Activated CD4-positive, alpha-beta memory T cell treated with anti-CD3 and anti-CD28 coated beads, Interleukin-2, amount 10 ng/mL, durations not matched to agents 7 days and 5 days (primary cell): ENCODE data around the gene ORM1. TPM values are rescaled to one million over a fixed set of nuclear protein-coding genes. Genes with fewer than 3 reads are reported as not detected.

Experiments used
- CTCF ChIA-PET: fragments of 350-600 bp; sonication (Branson Sonifier 250); formaldehyde crosslinking; loops from one replicate; lab custom pipeline; 2021; ENCODE audit warnings: antibody characterized with exemption, inconsistent platforms; lab: Charles Lee
- POLR2A ChIA-PET: fragments of 350-600 bp; sonication (Branson Sonifier 250); formaldehyde crosslinking; loops from one replicate; lab custom pipeline; 2021; ENCODE audit warnings: antibody characterized with exemption; lab: Charles Lee
- DNase-seq: peaks from one replicate; pipeline ENCODE4 v3.0.0-alpha.2; 2020
- H3K27ac Mint-ChIP-seq: one replicate; pipeline ENCODE4 v1.8.0; 2021; ENCODE audit warnings: mild to moderate bottlenecking, mixed read lengths
- H3K27me3 Mint-ChIP-seq: one replicate; pipeline ENCODE4 v1.8.0; 2021; ENCODE audit warnings: mixed read lengths
- H3K36me3 Mint-ChIP-seq: one replicate; pipeline ENCODE4 v1.8.0; 2021; ENCODE audit warnings: low read depth, mixed read lengths
- H3K4me1 Mint-ChIP-seq: one replicate; pipeline ENCODE4 v1.8.0; 2021; ENCODE audit warnings: mixed read lengths
- H3K4me3 Mint-ChIP-seq: one replicate; pipeline ENCODE4 v1.8.0; 2021; ENCODE audit warnings: mild to moderate bottlenecking, mixed read lengths
- H3K9me3 Mint-ChIP-seq: one replicate; pipeline ENCODE4 v1.8.0; 2021; ENCODE audit warnings: mixed read lengths
- total RNA-seq, 2 experiments: library from RNA; stranded (reverse); gene quantifications; one replicate each; pipeline ENCODE4 v1.2.3, GENCODE V29; 2021

ORM1 gene
- total RNA-seq, 2 experiments from 2014 or later = not detected

DNA sequence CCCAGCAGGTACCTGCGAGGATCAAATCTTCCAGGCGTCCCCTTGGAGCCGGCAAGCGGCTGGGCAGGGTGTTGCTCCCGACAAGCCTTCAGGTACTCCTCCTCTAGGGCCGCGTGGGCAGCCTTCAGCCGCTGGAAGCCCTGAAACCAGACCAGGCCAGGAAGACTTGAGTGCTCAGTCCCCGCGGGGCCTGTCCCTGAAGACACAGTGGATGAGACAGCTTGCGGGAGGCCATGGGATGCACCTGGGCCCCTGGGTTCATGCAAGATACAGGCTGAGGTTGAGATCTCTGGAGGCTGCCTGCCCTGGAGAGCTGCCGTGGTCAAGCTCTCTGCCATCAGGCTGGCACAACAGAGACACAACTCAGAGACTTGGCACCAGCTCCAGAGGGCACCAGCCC, 39.5 kb downstream of the ORM1 start:
- H3K4me1 Mint-ChIP-seq = peaks cover 76% of the 10 kb centered on the region
- H3K9me3 Mint-ChIP-seq = no peaks in the 10 kb centered on the region
- peak overlapping the region; percentile 87 for H3K27ac Mint-ChIP-seq
- DNase-seq = no peak
- POLR2A ChIA-PET = interaction anchor here (0.9 to 17.7 kb wide), 6 partner anchors 9 to 25 kb away, joined by 3 to 633 read pairs (median 13); partner anchors contain the start of gene AKNA
- no peak overlapping the region for H3K4me3 Mint-ChIP-seq
- peaks cover 94% of the 10 kb centered on the region for H3K36me3 Mint-ChIP-seq
- H3K27me3 Mint-ChIP-seq = no peaks in the 10 kb centered on the region
- CTCF ChIA-PET = interaction anchor here (1.0 to 8.0 kb wide), 3 partner anchors 10 to 28 kb away, joined by 3 to 87 read pairs (median 9); partner anchors contain the start of gene AKNA

DNA sequence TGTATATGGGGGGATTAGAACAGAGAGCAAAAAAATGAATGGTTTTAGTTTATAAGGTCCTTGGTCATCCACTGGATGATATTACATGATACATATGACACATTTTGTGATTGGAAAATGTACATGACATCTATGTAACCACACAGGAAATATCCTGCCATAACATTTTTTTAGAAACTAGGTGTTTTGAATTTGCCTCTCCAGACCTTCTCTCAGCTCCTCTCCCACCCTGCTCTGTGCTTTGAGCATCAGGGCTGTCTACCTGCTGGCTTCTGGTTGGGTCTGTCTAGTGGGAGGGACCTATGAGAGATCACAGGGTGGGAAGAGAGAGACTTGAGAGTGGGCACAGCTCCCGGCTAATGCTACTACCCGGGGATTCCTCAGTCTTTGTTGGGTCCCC, 40.5 kb downstream of the ORM1 start:
- H3K27me3 Mint-ChIP-seq = no peaks in the 10 kb centered on the region
- peaks cover 81% of the 10 kb centered on the region for H3K4me1 Mint-ChIP-seq
- H3K4me3 Mint-ChIP-seq = no peak overlapping the region
- H3K36me3 Mint-ChIP-seq = peaks cover 97% of the 10 kb centered on the region
- no peak for DNase-seq
- peak overlapping the region; percentile 87 for H3K27ac Mint-ChIP-seq
- ChIA-PET POLR2A (interaction anchor here (0.9 to 17.7 kb wide), 7 partner anchors 9 to 24 kb away, joined by 3 to 633 read pairs (median 6); partner anchors contain the start of gene AKNA), CTCF (interaction anchor here (1.0 to 8.0 kb wide), 4 partner anchors 10 to 27 kb away, joined by 3 to 87 read pairs (median 6); partner anchors contain the start of gene AKNA)
- no peaks in the 10 kb centered on the region for H3K9me3 Mint-ChIP-seq

DNA sequence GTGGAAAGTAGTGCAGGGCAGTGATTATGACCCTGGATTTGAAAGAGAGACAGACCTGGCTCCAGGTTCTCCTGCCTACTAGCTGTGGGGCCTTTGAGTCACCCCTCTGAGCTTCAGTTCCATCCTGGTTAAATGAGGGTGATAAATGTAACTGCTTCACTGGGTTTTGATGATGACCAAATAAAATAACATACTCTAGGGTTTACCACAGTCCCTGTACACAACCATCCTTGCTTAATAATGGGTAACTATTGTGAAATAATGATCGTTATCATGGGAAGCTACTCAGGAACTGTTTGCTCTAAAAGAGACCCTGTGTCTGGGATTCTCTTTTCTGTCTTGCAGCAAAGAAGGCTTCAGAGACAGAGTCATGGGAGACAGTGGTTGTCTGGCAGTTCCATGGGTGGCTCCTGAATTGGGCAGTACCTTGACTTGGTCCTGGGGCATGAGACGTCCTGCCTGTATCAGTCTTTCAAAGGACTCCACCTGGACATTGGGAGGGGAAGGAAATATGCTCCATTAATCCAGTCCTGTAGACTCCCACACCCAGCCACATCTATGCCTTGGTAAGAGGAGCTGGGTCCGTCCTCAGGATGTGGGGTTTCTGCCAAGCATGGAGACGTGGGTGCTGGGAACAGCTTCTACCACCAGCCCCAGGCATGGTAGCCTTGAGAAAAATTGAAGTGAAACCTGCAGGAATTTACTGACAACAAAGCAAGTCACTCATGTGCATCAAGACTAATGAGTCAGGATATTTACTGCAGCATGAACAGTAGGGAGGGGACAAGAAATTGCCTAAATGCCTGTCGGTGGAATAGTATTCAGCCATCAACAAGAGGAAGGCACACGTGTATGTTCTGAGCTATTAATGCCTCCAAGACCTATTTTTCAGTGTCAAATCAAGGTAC, 41.5 kb downstream of the ORM1 start:
- POLR2A ChIA-PET = interaction anchor here (1.0 to 17.7 kb wide), 8 partner anchors 8 to 23 kb away, joined by 3 to 633 read pairs (median 8); partner anchors contain the start of gene AKNA
- Mint-ChIP-seq H3K36me3 (peaks cover 96% of the 10 kb centered on the region), H3K4me3 (peak overlapping the region; percentile 5), H3K27me3 (no peaks in the 10 kb centered on the region), H3K4me1 (peaks cover 88% of the 10 kb centered on the region), H3K9me3 (no peaks in the 10 kb centered on the region), H3K27ac (peak overlapping the region; percentile 87)
- no peak for DNase-seq
- CTCF ChIA-PET = interaction anchor here (1.0 to 8.0 kb wide), 4 partner anchors 9 to 39 kb away, joined by 3 to 87 read pairs (median 4); partner anchors contain the start of gene AKNA

GRCh38 chr9:114365194-114365593, 42.3 kb downstream of the ORM1 start:
- peak overlapping the region; percentile 5 for H3K4me3 Mint-ChIP-seq
- peaks cover 89% of the 10 kb centered on the region for H3K4me1 Mint-ChIP-seq
- H3K9me3 Mint-ChIP-seq = no peaks in the 10 kb centered on the region
- CTCF ChIA-PET = interaction anchor here (0.8 to 8.0 kb wide), 5 partner anchors 9 to 39 kb away, joined by 3 to 87 read pairs (median 3); partner anchors contain the start of gene AKNA
- peaks cover 96% of the 10 kb centered on the region for H3K36me3 Mint-ChIP-seq
- H3K27me3 Mint-ChIP-seq = no peaks in the 10 kb centered on the region
- POLR2A ChIA-PET = interaction anchor here (0.7 to 17.7 kb wide), 7 partner anchors 7 to 23 kb away, joined by 3 to 633 read pairs (median 11); partner anchors contain the start of gene AKNA
- H3K27ac Mint-ChIP-seq = peak overlapping the region; percentile 87
- DNase-seq = no peak

- peaks cover 94% of the 10 kb centered on the region for H3K36me3 Mint-ChIP-seq
- H3K27ac Mint-ChIP-seq = peak overlapping the region; percentile 96
- H3K27me3 Mint-ChIP-seq = no peaks in the 10 kb centered on the region
- ChIA-PET POLR2A (interaction anchor here (0.6 to 17.7 kb wide), 12 partner anchors 10 to 564 kb away, joined by 3 to 633 read pairs (median 4); partner anchors contain the start of genes AKNA and TNFSF8), CTCF (interaction anchor here (8.0 kb wide), 1 partner anchor 19 kb away, joined by 87 read pairs; the partner anchor contains the start of gene AKNA)
- peak overlapping the region; percentile 49 for H3K4me3 Mint-ChIP-seq
- no peaks in the 10 kb centered on the region for H3K9me3 Mint-ChIP-seq
- peak; percentile 63 for DNase-seq
- H3K4me1 Mint-ChIP-seq = peaks cover 89% of the 10 kb centered on the region
These were observed 43.6 kb downstream of the ORM1 start for GRCh38 chr9:114366334-114367128.

- Mint-ChIP-seq H3K4me3 (no peak overlapping the region), H3K9me3 (no peaks in the 10 kb centered on the region), H3K36me3 (peaks cover 93% of the 10 kb centered on the region), H3K27ac (peak overlapping the region; percentile 96), H3K4me1 (peaks cover 94% of the 10 kb centered on the region), H3K27me3 (no peaks in the 10 kb centered on the region)
- ChIA-PET POLR2A (interaction anchor here (0.9 to 17.7 kb wide), 13 partner anchors 11 to 563 kb away, joined by 3 to 633 read pairs (median 4); partner anchors contain the start of genes AKNA, TMEM268 and TNFSF8), CTCF (interaction anchor here (8.0 kb wide), 1 partner anchor 18 kb away, joined by 87 read pairs; the partner anchor contains the start of gene AKNA)
- DNase-seq = no peak
These were observed 44.5 kb downstream of the ORM1 start for GRCh38 chr9:114367366-114367765.

DNA sequence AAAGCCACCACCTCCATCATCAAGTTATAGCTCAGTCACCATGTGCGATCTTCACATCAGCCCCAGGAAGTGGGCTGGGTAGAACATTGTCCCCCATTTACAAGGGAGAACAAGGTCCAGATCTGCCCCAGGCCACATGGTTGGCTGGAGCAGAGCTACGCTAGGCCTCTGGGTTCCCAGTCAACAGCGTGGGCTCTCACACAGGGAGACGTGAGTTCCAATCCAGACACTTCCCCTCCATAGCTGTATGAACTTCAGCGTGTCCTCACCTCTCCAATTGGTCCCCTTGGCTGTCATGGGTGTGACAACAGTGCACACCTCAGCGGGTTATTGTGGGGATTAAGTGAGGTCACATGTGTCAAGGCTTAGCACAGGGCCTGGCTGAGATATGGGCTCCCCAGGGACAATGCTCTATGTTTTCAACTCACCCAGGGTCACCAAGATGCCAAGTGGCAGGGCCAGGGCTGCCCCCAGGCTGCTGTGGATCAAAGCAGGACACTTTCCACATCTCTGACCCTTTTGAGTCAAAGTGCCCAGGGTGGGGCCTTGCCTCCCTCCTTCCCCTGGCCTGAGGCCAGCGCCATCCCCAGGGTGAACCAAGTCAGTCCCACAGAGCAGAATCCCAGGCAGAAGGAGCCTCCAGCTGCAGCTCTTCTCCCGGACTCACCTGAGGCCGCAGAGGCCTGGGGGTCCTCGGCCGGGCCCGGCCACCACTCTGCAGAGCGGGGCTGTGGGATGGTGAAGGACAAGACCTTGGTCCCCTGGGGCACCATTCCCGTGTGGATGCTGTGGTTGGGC, 45.1 kb downstream of the ORM1 start:
- peak overlapping the region; percentile 96 for H3K27ac Mint-ChIP-seq
- no peak for DNase-seq
- no peaks in the 10 kb centered on the region for H3K9me3 Mint-ChIP-seq

DNA sequence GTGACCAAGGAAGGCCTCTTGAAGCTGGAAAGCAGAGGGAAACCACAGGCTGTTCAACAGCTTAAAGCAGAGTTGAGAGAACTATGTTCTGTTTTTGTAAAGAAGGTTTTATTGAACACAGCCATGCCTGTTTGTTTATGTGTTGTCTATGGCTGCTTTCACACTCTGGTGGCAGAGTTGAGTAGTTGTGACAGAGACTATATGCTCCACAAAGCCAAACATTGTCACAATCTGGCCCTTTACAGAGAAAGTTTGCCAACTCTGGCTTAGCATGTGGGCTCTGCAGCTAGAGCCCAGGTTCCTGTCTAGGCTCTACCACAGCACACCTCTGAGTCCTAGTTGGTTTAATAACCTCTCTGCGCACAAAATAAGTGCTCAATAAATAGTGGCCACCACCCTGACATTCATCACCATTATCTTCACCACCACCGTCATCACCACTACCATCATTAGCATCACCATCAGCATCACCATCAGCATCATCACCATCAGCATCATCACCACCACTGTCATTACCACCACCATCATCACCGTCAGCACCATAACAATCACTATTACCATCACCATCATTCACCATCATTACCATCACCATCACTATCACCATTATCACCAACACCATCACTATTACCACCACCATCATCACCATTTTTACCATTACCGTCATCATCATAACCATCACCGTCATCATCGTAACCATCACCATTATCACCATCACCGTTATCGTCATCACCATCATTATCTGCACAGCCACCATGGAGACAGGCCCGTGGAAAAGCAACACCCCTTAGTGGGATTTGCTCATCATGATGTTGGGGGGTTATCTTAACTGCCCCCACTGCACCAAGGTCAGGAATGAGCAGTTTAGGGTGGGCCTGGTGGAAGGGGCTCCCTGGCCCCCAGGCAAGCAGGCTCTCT, 46.6 kb downstream of the ORM1 start:
- Mint-ChIP-seq H3K4me3 (no peak overlapping the region), H3K9me3 (no peaks in the 10 kb centered on the region), H3K27me3 (no peaks in the 10 kb centered on the region), H3K27ac (peak overlapping the region; percentile 72), H3K36me3 (peaks cover 92% of the 10 kb centered on the region), H3K4me1 (peaks cover 95% of the 10 kb centered on the region)
- DNase-seq = no peak
- CTCF ChIA-PET = interaction anchor here (0.6 to 8.0 kb wide), 3 partner anchors 10 to 27 kb away, joined by 3 to 87 read pairs (median 4); partner anchors contain the start of gene AKNA
- POLR2A ChIA-PET = interaction anchor here (0.8 to 17.7 kb wide), 4 partner anchors 8 to 28 kb away, joined by 3 to 633 read pairs (median 4); partner anchors contain the start of gene AKNA

More for the DNA sequence above, 45.1 kb downstream of the ORM1 start:
- CTCF ChIA-PET = interaction anchor here (8.0 kb wide), 1 partner anchor 17 kb away, joined by 87 read pairs; the partner anchor contains the start of gene AKNA
- H3K36me3 Mint-ChIP-seq = peaks cover 93% of the 10 kb centered on the region
- H3K4me1 Mint-ChIP-seq = peaks cover 95% of the 10 kb centered on the region
- no peak overlapping the region for H3K4me3 Mint-ChIP-seq
- H3K27me3 Mint-ChIP-seq = no peaks in the 10 kb centered on the region
- POLR2A ChIA-PET = interaction anchor here (0.9 to 17.7 kb wide), 14 partner anchors 11 to 563 kb away, joined by 3 to 633 read pairs (median 4); partner anchors contain the start of genes AKNA, TMEM268 and TNFSF8

GRCh38 chr9:114370251-114370967, 47.5 kb downstream of the ORM1 start:
- H3K9me3 Mint-ChIP-seq = no peaks in the 10 kb centered on the region
- H3K4me1 Mint-ChIP-seq = peaks cover 96% of the 10 kb centered on the region
- peak overlapping the region; percentile 93 for H3K27ac Mint-ChIP-seq
- peaks cover 92% of the 10 kb centered on the region for H3K36me3 Mint-ChIP-seq
- H3K4me3 Mint-ChIP-seq = no peak overlapping the region
- no peak for DNase-seq
- ChIA-PET CTCF (interaction anchor here (0.6 to 8.0 kb wide), 3 partner anchors 13 to 77 kb away, joined by 3 to 87 read pairs (median 4); partner anchors contain the start of gene AKNA), POLR2A (interaction anchor here (0.9 to 17.7 kb wide), 3 partner anchors 7 to 321 kb away, joined by 3 to 633 read pairs (median 48); partner anchors contain the start of gene AKNA)
- no peaks in the 10 kb centered on the region for H3K27me3 Mint-ChIP-seq

DNA sequence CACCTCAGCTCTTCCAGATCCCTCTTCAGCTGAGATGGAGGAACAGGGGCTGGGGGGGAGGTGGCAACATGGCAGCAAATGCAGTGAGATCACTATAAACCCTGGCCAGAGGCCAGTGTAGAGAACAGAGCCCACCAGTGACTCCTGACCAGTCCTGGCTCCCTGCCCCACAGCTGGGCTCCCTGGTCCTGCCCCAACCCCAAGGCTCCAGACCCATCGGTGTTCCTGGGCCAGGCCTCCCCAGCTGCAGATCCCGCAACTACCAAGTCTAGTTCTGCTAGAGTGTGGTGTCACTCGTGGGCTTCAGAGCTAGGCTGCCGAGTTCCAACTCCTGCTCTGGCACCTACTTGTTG, 48.0 kb downstream of the ORM1 start:
- no peaks in the 10 kb centered on the region for H3K9me3 Mint-ChIP-seq
- CTCF ChIA-PET = interaction anchor here (1.3 to 1.6 kb wide), 2 partner anchors 12 to 35 kb away, joined by 4 to 5 read pairs; no protein-coding TSS in a partner anchor
- peak overlapping the region; percentile 93 for H3K27ac Mint-ChIP-seq
- H3K4me1 Mint-ChIP-seq = peaks cover 97% of the 10 kb centered on the region
- DNase-seq = no peak
- H3K27me3 Mint-ChIP-seq = no peaks in the 10 kb centered on the region
- peaks cover 93% of the 10 kb centered on the region for H3K36me3 Mint-ChIP-seq
- POLR2A ChIA-PET = interaction anchor here (0.9 to 17.7 kb wide), 3 partner anchors 7 to 321 kb away, joined by 3 to 633 read pairs (median 48); partner anchors contain the start of gene AKNA
- peak overlapping the region; percentile 71 for H3K4me3 Mint-ChIP-seq
